Loucy (cell line): Measurements from ENCODE around the gene P2RX2.

Experiments
- EZH2phosphoT487 ChIP-seq: fragments of 200-600 bp; IDR thresholded peaks from 2 replicates; pipeline ENCODE4 v1.6.1; 2018; ENCODE audit warnings: antibody characterized with exemption, mild to moderate bottlenecking, moderate library complexity, borderline replicate concordance
- TF ChIP-seq, protein P1 (sequence below): fragments of 200-600 bp; sonication (generic); conservative IDR thresholded peaks from 2 replicates; pipeline ENCODE4 v1.5.1; 2014; ENCODE audit warnings: mild to moderate bottlenecking, antibody characterized with exemption, low read length

GRCh38 chr12:132635076-132635955 is 16.7 kb downstream of the P2RX2 start:
- TF ChIP-seq, protein P1, sequence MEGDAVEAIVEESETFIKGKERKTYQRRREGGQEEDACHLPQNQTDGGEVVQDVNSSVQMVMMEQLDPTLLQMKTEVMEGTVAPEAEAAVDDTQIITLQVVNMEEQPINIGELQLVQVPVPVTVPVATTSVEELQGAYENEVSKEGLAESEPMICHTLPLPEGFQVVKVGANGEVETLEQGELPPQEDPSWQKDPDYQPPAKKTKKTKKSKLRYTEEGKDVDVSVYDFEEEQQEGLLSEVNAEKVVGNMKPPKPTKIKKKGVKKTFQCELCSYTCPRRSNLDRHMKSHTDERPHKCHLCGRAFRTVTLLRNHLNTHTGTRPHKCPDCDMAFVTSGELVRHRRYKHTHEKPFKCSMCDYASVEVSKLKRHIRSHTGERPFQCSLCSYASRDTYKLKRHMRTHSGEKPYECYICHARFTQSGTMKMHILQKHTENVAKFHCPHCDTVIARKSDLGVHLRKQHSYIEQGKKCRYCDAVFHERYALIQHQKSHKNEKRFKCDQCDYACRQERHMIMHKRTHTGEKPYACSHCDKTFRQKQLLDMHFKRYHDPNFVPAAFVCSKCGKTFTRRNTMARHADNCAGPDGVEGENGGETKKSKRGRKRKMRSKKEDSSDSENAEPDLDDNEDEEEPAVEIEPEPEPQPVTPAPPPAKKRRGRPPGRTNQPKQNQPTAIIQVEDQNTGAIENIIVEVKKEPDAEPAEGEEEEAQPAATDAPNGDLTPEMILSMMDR, result no peak
- no peak for TF ChIP-seq EZH2phosphoT487
